B cell (primary cell): ENCODE results near the gene L3MBTL4. TPM values are rescaled to one million over a fixed set of nuclear protein-coding genes. Genes with fewer than 3 reads are reported as not detected.

Experiments
- ATAC-seq: fragments of 200-7000 bp; cut with Tn5 transposase; one replicate; pipeline ENCODE4 v1.10.0; 2021; ENCODE audit warnings: low read depth, mild to moderate bottlenecking, moderate number of reproducible peaks, moderate library complexity
- CTCF ChIA-PET: fragments of 350-600 bp; sonication (Branson Sonifier 250); formaldehyde crosslinking; loops from one replicate; lab custom pipeline; 2021; ENCODE audit warnings: antibody characterized with exemption, inconsistent platforms; lab: Charles Lee
- POLR2A ChIA-PET: fragments of 350-600 bp; sonication (Branson Sonifier 250); formaldehyde crosslinking; loops from one replicate; lab custom pipeline; 2021; ENCODE audit warnings: antibody characterized with exemption; lab: Charles Lee
- DNase-seq: peaks from one replicate; pipeline ENCODE4 v3.0.0; 2013
- H2AFZ ChIP-seq: 2 replicates; pipeline ENCODE4 v1.6.1; 2012; ENCODE audit warnings: mild to moderate bottlenecking, low read depth, low read length; ENCODE audit not compliant: insufficient read depth, poor library complexity, severe bottlenecking
- H3K27ac ChIP-seq, 2 donors: 1 replicate in 1 of 2; 2 replicates in 1 of 2; pipeline ENCODE4 v1.5.1; 2012 to 2013; ENCODE audit warnings: low read length in 2 of 2, mild to moderate bottlenecking in 2 of 2, moderate library complexity in 1 of 2
- H3K27me3 ChIP-seq, 4 experiments: fragments of 200-600 bp in 1 of 4; sonication (generic) in 1 of 4; replicated peaks in 1 of 4; 1 replicate in 2 of 4; 2 replicates in 2 of 4; pipeline versions ENCODE4 v1.6.1 to v1.7.0; 2013 to 2016; ENCODE audit warnings: low read length in 3 of 4, mild to moderate bottlenecking in 2 of 4, mixed read lengths in 1 of 4, moderate library complexity in 1 of 4; ENCODE audit not compliant: insufficient read depth in 4 of 4, control insufficient read depth in 3 of 4; ENCODE audit errors: control extremely low read depth in 1 of 4
- H3K36me3 ChIP-seq, 2 experiments: replicated peaks in 1 of 2; 1 replicate in 1 of 2; 2 replicates in 1 of 2; pipeline versions ENCODE4 v1.6.1 to v1.7.1; 2013; ENCODE audit warnings: low read length in 1 of 2; ENCODE audit not compliant: insufficient read depth in 2 of 2, control insufficient read depth in 1 of 2; ENCODE audit errors: control extremely low read depth in 1 of 2, extremely low read depth in 1 of 2
- H3K4me1 ChIP-seq, 2 donors: fragments of 200-600 bp in 1 of 2; sonication (generic) in 1 of 2; 1 replicate in 1 of 2; 2 replicates in 1 of 2; pipeline versions ENCODE4 v1.5.1 to v1.6.1; 2013 to 2017; ENCODE audit warnings: low read length in 2 of 2; ENCODE audit not compliant: control insufficient read depth in 2 of 2, insufficient read depth in 2 of 2
- H3K4me2 ChIP-seq: replicated peaks from 2 replicates; pipeline ENCODE3; 2012; ENCODE audit warnings: mild to moderate bottlenecking, low read depth, low read length; ENCODE audit not compliant: poor library complexity, severe bottlenecking
- H3K4me3 ChIP-seq, 5 experiments: fragments of 200-600 bp in 1 of 5; sonication (generic) in 1 of 5; 1 replicate in 3 of 5; 2 replicates in 2 of 5; pipeline versions ENCODE4 v1.5.1 to v1.7.0; 2011 to 2016; ENCODE audit warnings: low read length in 4 of 5, mild to moderate bottlenecking in 4 of 5, low read depth in 2 of 5, control low read depth in 1 of 5, moderate library complexity in 1 of 5; ENCODE audit not compliant: insufficient read depth in 1 of 5; ENCODE audit errors: control extremely low read depth in 1 of 5, extremely low read depth in 1 of 5
- H3K79me2 ChIP-seq: fragments of 200-600 bp; sonication (generic); one replicate; pipeline ENCODE4 v1.6.0; 2016; ENCODE audit warnings: low read length; ENCODE audit not compliant: control insufficient read depth, insufficient read depth
- H3K9ac ChIP-seq: fragments of 200-600 bp; sonication (generic); 2 replicates; pipeline ENCODE4 v1.6.1; 2017; ENCODE audit warnings: mild to moderate bottlenecking, low read length, moderate library complexity
- H3K9me3 ChIP-seq, 3 donors: one replicate each; pipeline versions ENCODE4 v1.6.1 to v1.7.1; 2013; ENCODE audit warnings: low read length in 2 of 3; ENCODE audit not compliant: control insufficient read depth in 2 of 3, insufficient read depth in 1 of 3; ENCODE audit errors: control extremely low read depth in 1 of 3
- H4K20me1 ChIP-seq: 2 replicates; pipeline ENCODE4 v1.6.0; 2012; ENCODE audit warnings: mild to moderate bottlenecking, low read length; ENCODE audit not compliant: insufficient read depth, control insufficient read depth, poor library complexity, severe bottlenecking
- H3K27ac Mint-ChIP-seq: one replicate; pipeline ENCODE4 v1.8.0; 2021; ENCODE audit warnings: mixed read lengths
- H3K27me3 Mint-ChIP-seq: one replicate; pipeline ENCODE4 v1.8.0; 2021; ENCODE audit warnings: mixed read lengths
- H3K4me1 Mint-ChIP-seq: one replicate; pipeline ENCODE4 v1.8.0; 2021; ENCODE audit warnings: mixed read lengths
- H3K4me3 Mint-ChIP-seq: one replicate; pipeline ENCODE4 v1.8.0; 2021; ENCODE audit warnings: mixed read lengths
- H3K9me3 Mint-ChIP-seq: one replicate; pipeline ENCODE4 v1.8.0; 2022; ENCODE audit warnings: mixed read lengths; ENCODE audit not compliant: insufficient read depth
- EZH2 ChIP-seq: IDR thresholded peaks from 2 replicates; pipeline ENCODE4 v1.6.1; 2012; ENCODE audit warnings: borderline replicate concordance, low read depth, mild to moderate bottlenecking, moderate library complexity, low read length; ENCODE audit not compliant: insufficient read depth, poor library complexity, severe bottlenecking
- WGBS: methylation state at CpG from one replicate; pipeline ENCODE4 v1.1.5; 2013; ENCODE audit warnings: missing lambda C conversion rate; ENCODE audit not compliant: insufficient coverage; 5-methylcytosine and 5-hydroxymethylcytosine counted together
- intact Hi-C: fragments of 100-400 bp; cut with micrococcal nuclease; formaldehyde crosslinking; loops from one replicate; pipeline ENCODE4 v1.10.0; 2022
- polyA plus RNA-seq: library from polyadenylated mRNA; depleted of rRNA; stranded (reverse); fragments of >200 nt; gene quantifications from 2 replicates; pipeline ENCODE4 v1.2.3, GENCODE V29; 2012
- total RNA-seq, 2 donors: library from RNA; stranded (reverse); fragments of 120-200 nt in 1 of 2; gene quantifications; 1 replicate in 1 of 2; 2 replicates in 1 of 2; pipeline versions ENCODE4 v1.2.3 to v1.2.4, GENCODE V29; 2013 to 2022
- TF ChIP-seq, protein P1 (sequence below): fragments of 200-600 bp; IDR thresholded peaks from one replicate; pipeline ENCODE4 v1.8.0; 2022; ENCODE audit warnings: antibody characterized with exemption, mild to moderate bottlenecking

L3MBTL4 gene
- total and polyA plus RNA-seq, 2 donors (not counting 1 experiment from before 2014, with no cell fraction given), result 3.0 to 11.9 TPM

DNA sequence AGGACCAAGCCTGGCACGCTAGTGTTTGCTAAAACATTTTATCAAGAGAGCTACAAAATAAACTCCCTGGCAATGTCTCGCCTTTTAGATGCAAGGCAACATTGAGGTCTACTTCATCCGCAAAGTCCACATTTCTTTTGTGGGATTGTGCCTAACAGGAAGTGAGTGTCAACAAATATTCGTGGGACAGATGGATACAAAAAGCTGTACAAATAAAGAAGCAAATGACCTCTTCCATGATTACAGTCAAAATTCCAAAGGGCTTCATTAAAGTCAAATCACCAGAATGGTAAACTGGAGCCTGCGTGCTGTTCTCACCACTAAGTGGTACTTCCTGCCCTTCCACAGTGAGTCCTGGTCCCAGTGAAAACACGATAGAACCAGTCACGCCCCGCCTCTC, 40.4 kb downstream of the L3MBTL4 start:
- H3K4me3 ChIP-seq, result no peak overlapping the region
- H3K27ac Mint-ChIP-seq, result no peak overlapping the region
- no peak overlapping the region for H3K27ac ChIP-seq
- H3K27me3 Mint-ChIP-seq, result no peaks in the 10 kb centered on the region
- H3K9me3 ChIP-seq, result peaks cover 0 to 18% (median 3%) of the 10 kb centered on the region in 3 donors
- ATAC-seq (no peak), DNase-seq (no peak)
- intact Hi-C loops, result no loop called here
- no peak overlapping the region for H3K9ac ChIP-seq
- H3K79me2 ChIP-seq, result no peaks in the 10 kb centered on the region
- H3K4me3 Mint-ChIP-seq, result no peak overlapping the region
- TF ChIP-seq, protein P1, sequence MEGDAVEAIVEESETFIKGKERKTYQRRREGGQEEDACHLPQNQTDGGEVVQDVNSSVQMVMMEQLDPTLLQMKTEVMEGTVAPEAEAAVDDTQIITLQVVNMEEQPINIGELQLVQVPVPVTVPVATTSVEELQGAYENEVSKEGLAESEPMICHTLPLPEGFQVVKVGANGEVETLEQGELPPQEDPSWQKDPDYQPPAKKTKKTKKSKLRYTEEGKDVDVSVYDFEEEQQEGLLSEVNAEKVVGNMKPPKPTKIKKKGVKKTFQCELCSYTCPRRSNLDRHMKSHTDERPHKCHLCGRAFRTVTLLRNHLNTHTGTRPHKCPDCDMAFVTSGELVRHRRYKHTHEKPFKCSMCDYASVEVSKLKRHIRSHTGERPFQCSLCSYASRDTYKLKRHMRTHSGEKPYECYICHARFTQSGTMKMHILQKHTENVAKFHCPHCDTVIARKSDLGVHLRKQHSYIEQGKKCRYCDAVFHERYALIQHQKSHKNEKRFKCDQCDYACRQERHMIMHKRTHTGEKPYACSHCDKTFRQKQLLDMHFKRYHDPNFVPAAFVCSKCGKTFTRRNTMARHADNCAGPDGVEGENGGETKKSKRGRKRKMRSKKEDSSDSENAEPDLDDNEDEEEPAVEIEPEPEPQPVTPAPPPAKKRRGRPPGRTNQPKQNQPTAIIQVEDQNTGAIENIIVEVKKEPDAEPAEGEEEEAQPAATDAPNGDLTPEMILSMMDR, result no peak
- no peak for TF ChIP-seq EZH2
- no peaks in the 10 kb centered on the region for H3K36me3 ChIP-seq
- H4K20me1 ChIP-seq, result no peaks in the 10 kb centered on the region
- CTCF ChIA-PET, result no interaction called here
- no peaks in the 10 kb centered on the region for H3K27me3 ChIP-seq
- peaks cover 3% of the 10 kb centered on the region for H3K9me3 Mint-ChIP-seq
- H2AFZ ChIP-seq, result no peak overlapping the region
- POLR2A ChIA-PET, result no interaction called here
- no peaks in the 10 kb centered on the region for H3K4me1 ChIP-seq
- H3K4me1 Mint-ChIP-seq, result peaks cover 2% of the 10 kb centered on the region
- no peak overlapping the region for H3K4me2 ChIP-seq
- 80% methylated on average over 6 of the region's 8 CpGs for WGBS

DNA sequence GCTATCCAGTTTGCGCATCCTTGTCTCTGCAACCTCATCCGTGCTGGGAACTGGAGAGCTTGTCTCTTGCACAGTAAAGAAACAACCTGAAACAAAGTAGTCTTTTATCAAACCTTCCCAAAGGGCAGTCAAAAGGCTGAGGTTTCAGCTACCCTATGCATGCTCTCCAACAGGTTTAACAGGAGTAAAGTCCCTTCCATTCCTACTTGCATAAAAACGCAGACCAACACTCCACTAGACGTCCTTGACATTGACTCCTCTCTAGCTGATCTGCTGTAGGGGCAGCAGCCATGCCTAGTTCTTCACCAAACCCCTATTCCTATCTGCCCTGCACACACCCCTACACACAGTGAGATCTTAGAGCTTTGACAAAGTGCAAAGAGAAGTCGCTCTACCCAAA, 41.5 kb downstream of the L3MBTL4 start:
- 93% methylated on average over 5 of the region's 5 CpGs for WGBS
- DNase-seq (no peak), ATAC-seq (no peak)
- H3K27me3 ChIP-seq, result no peaks in the 10 kb centered on the region
- H3K27ac Mint-ChIP-seq, result no peak overlapping the region
- intact Hi-C loops, result no loop called here
- no peak overlapping the region for H3K4me3 Mint-ChIP-seq
- H3K27me3 Mint-ChIP-seq, result no peaks in the 10 kb centered on the region
- peaks cover 3% of the 10 kb centered on the region for H3K9me3 Mint-ChIP-seq
- no peak overlapping the region for H3K4me2 ChIP-seq
- no peak overlapping the region for H3K4me3 ChIP-seq
- H3K9me3 ChIP-seq, result peaks cover 0 to 18% (median 3%) of the 10 kb centered on the region in 3 donors
- H4K20me1 ChIP-seq, result no peaks in the 10 kb centered on the region
- peaks cover 5% of the 10 kb centered on the region for H3K79me2 ChIP-seq
- H3K4me1 Mint-ChIP-seq, result peaks cover 2% of the 10 kb centered on the region
- H3K36me3 ChIP-seq, result no peaks in the 10 kb centered on the region
- H3K27ac ChIP-seq, result no peak overlapping the region
- no peaks in the 10 kb centered on the region for H3K4me1 ChIP-seq
- no peak for TF ChIP-seq EZH2
- TF ChIP-seq, protein P1, result no peak
- no peak overlapping the region for H2AFZ ChIP-seq
- POLR2A ChIA-PET, result no interaction called here
- CTCF ChIA-PET, result no interaction called here
- no peak overlapping the region for H3K9ac ChIP-seq
